Adrenal gland (tissue), 12 donors: ENCODE measurements around the gene B3GALT6. TPM values are rescaled to one million over a fixed set of nuclear protein-coding genes. Genes with fewer than 3 reads are reported as not detected.

Source experiments
- DNase-seq, 7 donors: peaks; one replicate each; pipeline ENCODE4 v3.0.0-alpha.2; 2019 to 2020
- H3K27ac ChIP-seq, 5 donors: fragments of 200-600 bp; sonication (generic) in 4 of 5; 1 replicate in 3 of 5; 2 replicates in 2 of 5; pipeline versions ENCODE4 v1.5.1 to v1.8.0; 2016 to 2020; ENCODE audit warnings: mild to moderate bottlenecking in 1 of 5
- H3K27me3 ChIP-seq: fragments of 200-600 bp; 2 replicates; pipeline ENCODE4 v1.8.0; 2021
- H3K36me3 ChIP-seq, 2 donors: fragments of 200-600 bp; replicated peaks in 1 of 2; 1 replicate in 1 of 2; 2 replicates in 1 of 2; pipeline versions ENCODE4 v1.5.1 to v1.8.0; 2018 to 2022
- H3K4me1 ChIP-seq, 2 donors: fragments of 200-600 bp; replicated peaks in 1 of 2; 1 replicate in 1 of 2; 2 replicates in 1 of 2; pipeline versions ENCODE4 v1.5.1 to v1.8.0; 2018 to 2021
- H3K4me3 ChIP-seq, 4 donors: fragments of 200-600 bp; sonication (generic) in 3 of 4; one replicate each; pipeline ENCODE4 v1.5.1; 2016 to 2018
- H3K9me3 ChIP-seq, 3 donors: fragments of 200-600 bp; sonication (generic) in 1 of 3; replicated peaks in 1 of 3; 1 replicate in 2 of 3; 2 replicates in 1 of 3; pipeline versions ENCODE4 v1.5.1 to v1.8.0; 2016 to 2021
- POLR2A ChIP-seq, 2 donors: fragments of 450-650 bp; IDR thresholded peaks; one replicate each; pipeline ENCODE4 v1.6.1; 2017; ENCODE audit warnings: antibody characterized with exemption in 2 of 2, mild to moderate bottlenecking in 2 of 2, moderate library complexity in 1 of 2
- WGBS, 4 donors: extraction: QIAGEN DNeasy Blood & Tissue Kit in 2 of 4; methylation state at CpG; one replicate each; pipeline versions ENCODE4 v1.1.5 to v1.1.7; 2013 to 2017; 5-methylcytosine and 5-hydroxymethylcytosine counted together
- intact Hi-C, 2 donors: fragments of 100-400 bp; cut with DNase I; formaldehyde crosslinking; loops; one replicate each; pipeline versions ENCODE4 v1.14.1 to v1.15.0; 2022 to 2023
- polyA plus RNA-seq, 3 donors: library from polyadenylated mRNA; stranded (reverse); fragments of 200-250 nt in 2 of 3; fragments of 350-450 nt in 1 of 3; fragmentation: Illumina TruSeq in 1 of 3; extraction: RNeasy Lipid Tissue Mini Kit (QIAGEN cat#74804) in 1 of 3; gene quantifications; one replicate each; pipeline ENCODE4 v1.2.3, GENCODE V29; 2013 to 2014
- total RNA-seq, 9 donors: library from RNA; depleted of rRNA in 4 of 9; stranded (reverse); fragments of >200 nt in 4 of 9; fragments of 120-200 nt in 1 of 9; fragmentation: NEBNext Ultra II Directional in 1 of 9; extraction: Animal tissue kit (Norgen Biotek cat#: 25700) in 1 of 9; gene quantifications; one replicate each; pipeline versions ENCODE4 v1.1.0 to v1.2.4, GENCODE V29; 2013 to 2023
- TF ChIP-seq, protein P1 (sequence below), 6 experiments: fragments of 450-650 bp in 4 of 6; fragments of 200-600 bp in 2 of 6; sonication (generic) in 1 of 6; IDR thresholded peaks; 1 replicate in 5 of 6; 2 replicates in 1 of 6; pipeline versions ENCODE4 v1.5.1 to v1.8.0; 2016 to 2021; ENCODE audit warnings: antibody characterized with exemption in 6 of 6, mild to moderate bottlenecking in 2 of 6, moderate library complexity in 1 of 6
- donor health status: healthy with polysubstance abuse.
- donor health status: Bipolar disorder and iron deficiency.
- donor health status: DM: yes; HTN: yes; CAD: no.
- donor health status: DM: no; HTN: no; CAD: no.
- donor health status: DM: no; HTN: no; CAD: no.
- donor health status: DM: yes; HTN: yes; CAD: no.

Gene B3GALT6
- total and polyA plus RNA-seq, 12 donors = 7.2 to 39.4 (median 16.7) TPM

DNA sequence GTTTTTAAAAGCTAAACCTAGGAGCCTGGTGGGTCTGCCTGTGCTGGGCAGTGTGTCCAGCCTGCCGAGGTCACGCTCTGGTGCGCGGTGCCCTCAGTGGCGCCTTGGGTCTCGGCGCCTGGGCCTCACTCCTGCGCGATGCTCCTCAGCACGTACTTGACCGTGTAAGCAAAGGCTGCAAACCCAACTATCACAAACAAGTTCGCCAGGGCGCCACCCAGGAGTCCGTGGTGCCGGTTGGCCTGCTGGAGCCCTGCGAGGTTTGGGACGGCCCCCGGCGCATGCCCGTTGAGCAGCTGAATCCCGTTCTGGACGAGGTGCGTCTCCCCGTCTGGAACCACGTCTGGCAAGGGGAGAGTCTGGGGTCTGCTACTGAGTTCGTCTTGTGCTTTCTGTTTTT, 23.0 kb downstream of the B3GALT6 start:
- 94 to 96% (median 94%) methylated on average over 14 to 26 of the region's 26 CpGs for WGBS, 4 donors
- Histone ChIP-seq H3K27ac (no peak overlapping the region), H3K36me3 (peaks cover 0 to 57% of the 10 kb centered on the region in 2 donors), H3K4me3 (no peak overlapping the region), H3K4me1 (no peaks in the 10 kb centered on the region), H3K27me3 (no peaks in the 10 kb centered on the region), H3K9me3 (no peaks in the 10 kb centered on the region)
- no peak for DNase-seq
- no peak for TF ChIP-seq POLR2A (IDR thresholded peaks at IDR 0.05)
- TF ChIP-seq, protein P1, sequence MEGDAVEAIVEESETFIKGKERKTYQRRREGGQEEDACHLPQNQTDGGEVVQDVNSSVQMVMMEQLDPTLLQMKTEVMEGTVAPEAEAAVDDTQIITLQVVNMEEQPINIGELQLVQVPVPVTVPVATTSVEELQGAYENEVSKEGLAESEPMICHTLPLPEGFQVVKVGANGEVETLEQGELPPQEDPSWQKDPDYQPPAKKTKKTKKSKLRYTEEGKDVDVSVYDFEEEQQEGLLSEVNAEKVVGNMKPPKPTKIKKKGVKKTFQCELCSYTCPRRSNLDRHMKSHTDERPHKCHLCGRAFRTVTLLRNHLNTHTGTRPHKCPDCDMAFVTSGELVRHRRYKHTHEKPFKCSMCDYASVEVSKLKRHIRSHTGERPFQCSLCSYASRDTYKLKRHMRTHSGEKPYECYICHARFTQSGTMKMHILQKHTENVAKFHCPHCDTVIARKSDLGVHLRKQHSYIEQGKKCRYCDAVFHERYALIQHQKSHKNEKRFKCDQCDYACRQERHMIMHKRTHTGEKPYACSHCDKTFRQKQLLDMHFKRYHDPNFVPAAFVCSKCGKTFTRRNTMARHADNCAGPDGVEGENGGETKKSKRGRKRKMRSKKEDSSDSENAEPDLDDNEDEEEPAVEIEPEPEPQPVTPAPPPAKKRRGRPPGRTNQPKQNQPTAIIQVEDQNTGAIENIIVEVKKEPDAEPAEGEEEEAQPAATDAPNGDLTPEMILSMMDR (IDR thresholded peaks at IDR 0.05) = no peak
- intact Hi-C loops = no loop called here

DNA sequence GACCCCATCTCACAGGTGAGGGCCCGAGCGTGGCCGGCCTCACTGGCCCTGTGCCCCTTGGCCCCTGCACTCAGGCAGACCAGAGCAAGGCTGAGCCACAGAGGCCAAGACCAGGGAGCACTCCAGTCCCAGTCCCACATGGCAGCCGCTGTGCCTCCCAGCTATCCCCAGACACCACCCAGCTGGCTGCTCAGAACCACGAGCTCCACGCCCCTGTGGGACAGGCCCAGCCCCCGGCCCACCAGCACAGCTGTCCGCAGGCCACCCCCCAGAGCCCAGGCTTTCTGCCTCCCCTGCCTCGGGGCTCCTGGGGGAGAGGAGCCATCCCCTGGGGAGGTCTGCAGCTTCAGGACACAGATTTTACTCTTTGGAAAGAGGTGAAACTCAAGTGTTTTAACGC, 23.6 kb downstream of the B3GALT6 start:
- intact Hi-C loops = no loop called here
- DNase-seq = no peak
- no peak overlapping the region for H3K4me3 ChIP-seq
- 91 to 100% (median 94%) methylated on average over 3 to 10 of the region's 10 CpGs for WGBS, 4 donors
- no peaks in the 10 kb centered on the region for H3K4me1 ChIP-seq
- H3K36me3 ChIP-seq = peaks cover 0 to 57% of the 10 kb centered on the region in 2 donors
- no peaks in the 10 kb centered on the region for H3K27me3 ChIP-seq
- TF ChIP-seq, protein P1 (IDR thresholded peaks at IDR 0.05) = no peak
- no peak for TF ChIP-seq POLR2A (IDR thresholded peaks at IDR 0.05)
- no peak overlapping the region for H3K27ac ChIP-seq
- H3K9me3 ChIP-seq = no peaks in the 10 kb centered on the region

DNA sequence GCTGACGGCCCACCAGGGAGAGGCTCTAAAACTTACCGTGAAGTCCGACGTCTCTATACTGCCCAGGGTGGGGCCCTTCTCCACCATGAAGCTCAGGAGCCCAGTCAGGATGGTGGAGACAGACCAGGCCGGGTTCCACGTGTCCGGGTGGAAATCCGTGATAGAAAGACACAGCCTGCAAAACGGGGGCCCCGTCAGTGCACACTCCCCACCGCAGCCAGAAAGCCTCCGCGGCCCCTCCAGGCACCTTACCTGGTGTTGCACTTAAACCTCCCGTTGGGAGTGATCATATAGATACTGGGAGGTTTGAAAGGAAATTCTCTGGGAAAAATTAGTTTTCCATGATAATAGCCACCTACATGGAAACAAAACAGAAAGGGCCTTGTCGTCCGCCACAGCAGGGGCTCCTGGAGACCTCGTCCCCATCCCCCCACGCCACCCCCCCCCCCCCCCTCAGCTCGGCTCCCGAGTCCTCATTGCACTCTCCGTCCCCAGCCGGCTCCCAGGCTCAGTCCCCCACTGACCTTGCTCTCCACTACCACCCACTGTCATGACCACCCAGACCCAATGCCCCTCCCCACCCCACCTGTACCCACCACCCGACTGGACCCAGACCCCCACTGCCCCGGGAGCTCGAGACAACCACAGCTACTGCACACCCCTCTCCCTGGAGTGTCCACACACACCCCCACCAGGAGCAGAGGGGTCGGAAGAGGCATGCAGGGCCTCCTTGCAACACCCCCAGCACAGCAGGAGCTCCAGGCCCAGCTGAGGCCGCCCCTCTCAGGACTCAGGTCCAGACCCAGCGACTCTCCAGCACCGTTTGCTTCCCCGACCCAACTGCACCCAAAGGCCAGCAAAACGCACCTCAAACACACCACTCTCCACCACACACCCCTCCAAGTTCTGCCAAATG, 25.2 kb downstream of the B3GALT6 start:
- TF ChIP-seq, protein P1 (IDR thresholded peaks at IDR 0.05) = no peak
- TF ChIP-seq POLR2A (IDR thresholded peaks at IDR 0.05) = no peak
- peaks cover 0 to 63% of the 10 kb centered on the region in 2 donors for H3K36me3 ChIP-seq

DNA sequence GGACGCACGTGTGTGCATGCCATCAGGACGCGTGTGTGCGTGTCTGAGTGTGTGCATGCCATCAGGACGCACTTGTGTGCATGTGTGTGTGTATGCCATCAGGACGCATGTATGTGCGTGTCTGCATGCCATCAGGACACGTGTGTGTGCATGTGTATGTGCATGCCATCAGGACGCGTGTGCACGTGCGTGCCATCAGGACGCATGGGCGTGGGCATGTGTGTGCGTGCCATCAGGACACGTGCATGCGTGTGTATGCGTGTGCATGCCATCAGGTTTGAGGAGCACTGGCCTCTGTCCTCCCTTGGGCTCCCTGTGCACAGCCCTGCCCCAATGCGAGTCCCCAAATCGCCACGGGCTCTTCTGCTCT, 27.1 kb downstream of the B3GALT6 start:
- intact Hi-C loops = no loop called here
- TF ChIP-seq POLR2A (IDR thresholded peaks at IDR 0.05) = no peak

More for the DNA sequence above, 25.2 kb downstream of the B3GALT6 start:
- Histone ChIP-seq H3K9me3 (no peaks in the 10 kb centered on the region), H3K27ac (no peak overlapping the region), H3K4me3 (no peak overlapping the region), H3K27me3 (no peaks in the 10 kb centered on the region), H3K4me1 (no peaks in the 10 kb centered on the region)
- 88 to 91% (median 89%) methylated on average over 27 to 31 of the region's 31 CpGs for WGBS, 4 donors
- intact Hi-C loops = no loop called here
- DNase-seq = no peak

More for the DNA sequence above, 27.1 kb downstream of the B3GALT6 start:
- WGBS, 4 donors = 91 to 97% (median 92%) methylated on average over 19 to 22 of the region's 22 CpGs
- H3K27ac ChIP-seq = no peak overlapping the region
- DNase-seq = no peak
- H3K27me3 ChIP-seq = no peaks in the 10 kb centered on the region
- no peak overlapping the region for H3K4me3 ChIP-seq
- H3K4me1 ChIP-seq = no peaks in the 10 kb centered on the region
- peaks cover 0 to 67% of the 10 kb centered on the region in 2 donors for H3K36me3 ChIP-seq
- H3K9me3 ChIP-seq = no peaks in the 10 kb centered on the region
